SK-N-SH (cell line): ENCODE data around the gene PXDN. TPM values are rescaled to one million over a fixed set of nuclear protein-coding genes. Genes with fewer than 3 reads are reported as not detected.

Source experiments
- CTCF ChIA-PET: fragments of 300-600, 350-600 bp; formaldehyde crosslinking; extraction: SDS; loops from one replicate; lab custom pipeline; 2021; lab: Yijun Ruan, JAX
- POLR2A ChIA-PET: fragments of 350-600 bp; sonication (Branson Sonifier 250); formaldehyde crosslinking; extraction: SDS; loops from one replicate; lab custom pipeline; 2020; ENCODE audit warnings: antibody characterized with exemption, inconsistent platforms; lab: Yijun Ruan, JAX
- DNase-seq: peaks from one replicate; pipeline ENCODE4 v3.0.0; 2012
- H2AFZ ChIP-seq: fragments of 200-600 bp; sonication (generic); 2 replicates; pipeline ENCODE4 v1.8.1; 2016; ENCODE audit warnings: antibody characterized with exemption, mild to moderate bottlenecking, low read depth
- H3F3A ChIP-seq: fragments of 200-600 bp; sonication (generic); replicated peaks from 2 replicates; pipeline ENCODE3; 2016; ENCODE audit warnings: antibody characterized with exemption, mild to moderate bottlenecking; ENCODE audit not compliant: insufficient read depth
- H3K27ac ChIP-seq, 2 experiments: fragments of 200-500 bp in 1 of 2; fragments of 200-600 bp in 1 of 2; sonication (Bioruptor generic) in 1 of 2; sonication (generic), shearing (Covaris generic) in 1 of 2; 2 replicates each; pipeline versions ENCODE4 v1.5.1 to v1.6.1; 2014 to 2016; ENCODE audit warnings: low read depth in 2 of 2, inconsistent platforms in 1 of 2, low read length in 1 of 2, mild to moderate bottlenecking in 1 of 2, mixed read lengths in 1 of 2
- H3K27me3 ChIP-seq: fragments of 200-600 bp; sonication (generic), shearing (Covaris generic); 2 replicates; pipeline ENCODE4 v1.6.1; 2016; ENCODE audit warnings: mixed run types; ENCODE audit not compliant: insufficient read depth
- H3K36me3 ChIP-seq, 2 experiments: fragments of 200-500 bp in 1 of 2; fragments of 200-600 bp in 1 of 2; sonication (Bioruptor generic) in 1 of 2; sonication (generic) in 1 of 2; replicated peaks in 1 of 2; 2 replicates each; pipeline versions ENCODE3 to v1.5.1; 2014 to 2016; ENCODE audit warnings: low read length in 1 of 2, mild to moderate bottlenecking in 1 of 2; ENCODE audit not compliant: insufficient read depth in 2 of 2, control insufficient read depth in 1 of 2
- H3K4me1 ChIP-seq, 2 experiments: fragments of 200-500 bp in 1 of 2; fragments of 200-600 bp in 1 of 2; sonication (Bioruptor generic) in 1 of 2; sonication (generic), shearing (Covaris generic) in 1 of 2; 2 replicates each; pipeline versions ENCODE4 v1.5.1 to v1.6.1; 2014 to 2016; ENCODE audit warnings: low read depth in 1 of 2, low read length in 1 of 2, mixed run types in 1 of 2; ENCODE audit not compliant: insufficient read depth in 2 of 2, control insufficient read depth in 1 of 2
- H3K4me2 ChIP-seq: fragments of 200-600 bp; sonication (generic), shearing (Covaris generic); 2 replicates; pipeline ENCODE4 v1.6.1; 2017; ENCODE audit warnings: mixed run types
- H3K4me3 ChIP-seq, 2 experiments: fragments of 200-500 bp in 1 of 2; fragments of 200-600 bp in 1 of 2; sonication (Bioruptor generic) in 1 of 2; sonication (generic), shearing (Covaris generic) in 1 of 2; 2 replicates each; pipeline versions ENCODE4 v1.5.1 to v1.8.1; 2014 to 2016; ENCODE audit warnings: low read depth in 2 of 2, inconsistent platforms in 1 of 2, low read length in 1 of 2, mild to moderate bottlenecking in 1 of 2, mixed read lengths in 1 of 2, moderate library complexity in 1 of 2
- H3K79me2 ChIP-seq: fragments of 200-600 bp; sonication (generic); 2 replicates; pipeline ENCODE4 v1.8.1; 2017; ENCODE audit warnings: mild to moderate bottlenecking; ENCODE audit not compliant: insufficient read depth
- H3K9ac ChIP-seq: fragments of 200-600 bp; sonication (generic); 2 replicates; pipeline ENCODE4 v1.6.1; 2017; ENCODE audit warnings: mixed run types
- H3K9me2 ChIP-seq: fragments of 200-600 bp; sonication (generic); 2 replicates; pipeline ENCODE4 v1.6.1; 2017; ENCODE audit warnings: mixed run types
- H3K9me3 ChIP-seq: fragments of 200-600 bp; sonication (generic); 2 replicates; pipeline ENCODE4 v1.6.1; 2017; ENCODE audit warnings: mixed run types, mild to moderate bottlenecking, moderate library complexity
- H4K20me1 ChIP-seq: fragments of 200-600 bp; sonication (generic); 2 replicates; pipeline ENCODE4 v1.6.1; 2017; ENCODE audit warnings: mild to moderate bottlenecking, mixed run types; ENCODE audit not compliant: insufficient read depth
- CHD2 ChIP-seq: fragments of 150-350 bp; IDR thresholded peaks from 2 replicates; pipeline ENCODE4 v1.6.1; 2018; ENCODE audit warnings: low read length; ENCODE audit not compliant: partially characterized antibody
- EP300 ChIP-seq, 2 experiments: IDR thresholded peaks; 2 replicates each; pipeline versions ENCODE4 v1.4.0 to v1.6.1; 2012; ENCODE audit warnings: borderline replicate concordance in 1 of 2, low read depth in 1 of 2, low read length in 1 of 2
- FOSL2 ChIP-seq: IDR thresholded peaks from 2 replicates; pipeline ENCODE4 v1.4.0; 2012; ENCODE audit warnings: low read depth, mild to moderate bottlenecking, moderate library complexity, borderline replicate concordance
- FOXJ3 ChIP-seq: sonication (generic); formaldehyde crosslinking; IDR thresholded peaks from 2 replicates; pipeline ENCODE4 v1.5.1; 2020; ENCODE audit warnings: mild to moderate bottlenecking, missing genetic modification reagents
- FOXM1 ChIP-seq: IDR thresholded peaks from 2 replicates; pipeline ENCODE4 v1.4.0; 2012; ENCODE audit warnings: low read depth, mild to moderate bottlenecking
- GABPA ChIP-seq: IDR thresholded peaks from 2 replicates; pipeline ENCODE4 v1.4.0; 2012; ENCODE audit warnings: low read depth, mild to moderate bottlenecking
- IRF3 ChIP-seq: fragments of 150-350 bp; IDR thresholded peaks from 2 replicates; pipeline ENCODE4 v1.6.1; 2016; ENCODE audit warnings: mild to moderate bottlenecking, low read depth, low read length
- MAX ChIP-seq: IDR thresholded peaks from 2 replicates; pipeline ENCODE4 v1.4.0; 2012; ENCODE audit warnings: low read depth
- NRF1 ChIP-seq: IDR thresholded peaks from 2 replicates; pipeline ENCODE4 v1.6.1; 2012; ENCODE audit warnings: low read depth, mild to moderate bottlenecking, low read length
- PBX3 ChIP-seq: IDR thresholded peaks from 2 replicates; pipeline ENCODE4; 2012
- RAD21 ChIP-seq: IDR thresholded peaks from 2 replicates; pipeline ENCODE4 v1.6.1; 2012; ENCODE audit warnings: mild to moderate bottlenecking, low read length
- RCOR1 ChIP-seq: fragments of 150-350 bp; IDR thresholded peaks from 2 replicates; pipeline ENCODE4 v1.6.1; 2017; ENCODE audit warnings: antibody characterized with exemption, low read length
- RFX5 ChIP-seq: IDR thresholded peaks from 2 replicates; pipeline ENCODE4 v1.6.1; 2012; ENCODE audit warnings: mild to moderate bottlenecking, improper control_type of control experiment, low read length
- RXRA ChIP-seq: IDR thresholded peaks from 2 replicates; pipeline ENCODE4 v1.4.0; 2012; ENCODE audit warnings: low read depth, mild to moderate bottlenecking, borderline replicate concordance
- SIN3A ChIP-seq: IDR thresholded peaks from 2 replicates; pipeline ENCODE4 v1.6.1; 2012; ENCODE audit warnings: low read depth, mild to moderate bottlenecking, low read length, moderate library complexity, borderline replicate concordance
- TCF12 ChIP-seq: IDR thresholded peaks from 2 replicates; pipeline ENCODE4 v1.4.0; 2012
- USF1 ChIP-seq: IDR thresholded peaks from 2 replicates; pipeline ENCODE4 v1.4.0; 2012; ENCODE audit warnings: low read depth, borderline replicate concordance
- WGBS: methylation state at CpG from one replicate; pipeline ENCODE4 v1.1.6; 2017; ENCODE audit warnings: low lambda C conversion rate; 5-methylcytosine and 5-hydroxymethylcytosine counted together
- polyA plus RNA-seq, 3 experiments: library from polyadenylated mRNA; depleted of rRNA; stranded (reverse); fragments of >200 nt; gene quantifications; 2 replicates each; pipeline ENCODE4 v1.2.3, GENCODE V29; 2012

PXDN gene
- polyA plus RNA-seq, 1 of the 3 experiments (the other 2 are of a cell fraction), result 146 TPM

- TF ChIP-seq NRF1 (no peak), RCOR1 (no peak), FOXJ3 (CRISPR knock-in tag) (no peak)
These were observed 131.3 kb downstream of the PXDN start (continued) for GRCh38 chr2:1613078-1613445.

- Histone ChIP-seq H3K9ac (no peak overlapping the region), H3K27ac (no peak overlapping the region), H4K20me1 (no peaks in the 10 kb centered on the region), H3K4me3 (no peak overlapping the region), H3K9me2 (no peaks in the 10 kb centered on the region), H2AFZ (no peak overlapping the region), H3K4me2 (no peak overlapping the region), H3K9me3 (no peaks in the 10 kb centered on the region), H3K27me3 (no peaks in the 10 kb centered on the region), H3K4me1 (peaks cover 11 to 12% of the 10 kb centered on the region in 2 experiments; a peak in 3 of 4 replicates), H3F3A (no peaks in the 10 kb centered on the region), H3K36me3 (no peaks in the 10 kb centered on the region), H3K79me2 (no peaks in the 10 kb centered on the region)
- POLR2A ChIA-PET, result no interaction called here
- CTCF ChIA-PET, result interaction anchor here (1.7 kb wide), 1 partner anchor 138 kb away, joined by 4 read pairs; no protein-coding TSS in a partner anchor
- DNase-seq, result peak; percentile 25
- WGBS, result 62% methylated on average over 6 of the region's 6 CpGs
- no peak for TF ChIP-seq RFX5
- no peak for TF ChIP-seq GABPA
These were observed 131.8 kb downstream of the PXDN start for GRCh38 chr2:1612391-1613077.

GRCh38 chr2:1611886-1612285 is 132.4 kb downstream of the PXDN start:
- Histone ChIP-seq H3K27me3 (no peaks in the 10 kb centered on the region), H3K9ac (no peak overlapping the region), H3K79me2 (no peaks in the 10 kb centered on the region), H3K27ac (no peak overlapping the region), H3K36me3 (no peaks in the 10 kb centered on the region), H3K4me2 (no peak overlapping the region)
- POLR2A ChIA-PET, result no interaction called here
- 84% methylated on average over 8 of the region's 8 CpGs for WGBS
- no peak for DNase-seq
- TF ChIP-seq RFX5 (no peak), FOSL2 (no peak), SIN3A (no peak), TCF12 (no peak), RAD21 (no peak)
- TF ChIP-seq, all 33 proteins: peak for 0
- H2AFZ ChIP-seq, result no peak overlapping the region
- H4K20me1 ChIP-seq, result no peaks in the 10 kb centered on the region
- H3K9me2 ChIP-seq, result no peaks in the 10 kb centered on the region
- CTCF ChIA-PET, result interaction anchor here (0.6 kb wide), 1 partner anchor 27 kb away, joined by 3 read pairs; no protein-coding TSS in a partner anchor
- H3F3A ChIP-seq, result no peaks in the 10 kb centered on the region
- H3K9me3 ChIP-seq, result no peaks in the 10 kb centered on the region
- no peak overlapping the region for H3K4me3 ChIP-seq
- H3K4me1 ChIP-seq, result peaks cover 10 to 16% of the 10 kb centered on the region in 2 experiments; a peak in 3 of 4 replicates

GRCh38 chr2:1610096-1610485 is 134.2 kb downstream of the PXDN start:
- Histone ChIP-seq H3K27me3 (no peaks in the 10 kb centered on the region), H3K27ac (no peak overlapping the region), H3K4me1 (peaks cover 22 to 28% of the 10 kb centered on the region in 2 experiments; a peak in 3 of 4 replicates), H3K9ac (no peak overlapping the region), H4K20me1 (no peaks in the 10 kb centered on the region), H2AFZ (no peak overlapping the region), H3K79me2 (no peaks in the 10 kb centered on the region), H3F3A (no peaks in the 10 kb centered on the region), H3K36me3 (no peaks in the 10 kb centered on the region), H3K4me2 (no peak overlapping the region), H3K9me2 (no peaks in the 10 kb centered on the region), H3K9me3 (no peaks in the 10 kb centered on the region), H3K4me3 (no peak overlapping the region)
- 93% methylated on average over 11 of the region's 18 CpGs for WGBS
- DNase-seq, result no peak
- ChIA-PET POLR2A (no interaction called here), CTCF (interaction anchor here (1.0 to 2.0 kb wide), 5 partner anchors 15 to 160 kb away, joined by 3 to 8 read pairs (median 6); no protein-coding TSS in a partner anchor)
- TF ChIP-seq CHD2 (no peak), EP300 (IDR thresholded peaks at IDR 0.05; ENCODE audit: borderline replicate concordance in 1 of 2, low read depth in 1 of 2, low read length in 1 of 2) (no peak), RCOR1 (no peak), RFX5 (no peak), PBX3 (no peak), IRF3 (no peak), MAX (no peak), RXRA (no peak), FOXM1 (no peak), FOSL2 (no peak), USF1 (no peak)
